H1 (cell line): ENCODE measurements around the gene DEFB128. TPM values are rescaled to one million over a fixed set of nuclear protein-coding genes. Genes with fewer than 3 reads are reported as not detected.

Source experiments
- CTCF ChIA-PET: fragments of 300-600 bp; sonication (Branson Sonifier 250); formaldehyde crosslinking; loops from one replicate; lab custom pipeline; 2021; ENCODE audit not compliant: partially characterized antibody; lab: Charles Lee
- POLR2A ChIA-PET: fragments of 300-600 bp; sonication (Branson Sonifier 250); formaldehyde crosslinking; loops from one replicate; lab custom pipeline; 2021; ENCODE audit warnings: inconsistent platforms; ENCODE audit not compliant: partially characterized antibody; lab: Charles Lee
- DNase-seq, 2 experiments: peaks; one replicate each; pipeline versions ENCODE4 v3.0.0 to v3.0.0-alpha.2; 2010 to 2022; ENCODE audit warnings: low spot score in 2 of 2, low read depth in 1 of 2, mixed read lengths in 1 of 2
- FAIRE-seq: peaks from 2 replicates; lab custom pipeline; 2011; peaks lifted over from hg19 to GRCh38; lab: Jason Lieb, UNC
- H2AFZ ChIP-seq: 2 replicates; pipeline ENCODE4 v1.8.1; 2012; ENCODE audit warnings: low read length, inconsistent platforms
- H2AK5ac ChIP-seq: 2 replicates; pipeline ENCODE4 v1.6.1; 2013; ENCODE audit warnings: low read depth, low read length
- H2BK120ac ChIP-seq: replicated peaks from 2 replicates; pipeline ENCODE3; 2013; ENCODE audit warnings: low read depth, low read length, inconsistent platforms
- H2BK12ac ChIP-seq: 2 replicates; pipeline ENCODE4 v1.6.1; 2013; ENCODE audit warnings: low read depth, low read length
- H2BK15ac ChIP-seq: 2 replicates; pipeline ENCODE4 v1.6.1; 2013; ENCODE audit warnings: low read length
- H2BK20ac ChIP-seq: 2 replicates; pipeline ENCODE4 v1.6.1; 2013; ENCODE audit warnings: low read length
- H2BK5ac ChIP-seq: 2 replicates; pipeline ENCODE4 v1.6.1; 2013; ENCODE audit warnings: low read depth, low read length
- H3K14ac ChIP-seq: 2 replicates; pipeline ENCODE4 v1.6.1; 2013; ENCODE audit warnings: inconsistent platforms; ENCODE audit not compliant: insufficient read length
- H3K18ac ChIP-seq: 2 replicates; pipeline ENCODE4 v1.6.1; 2013; ENCODE audit warnings: low read length; ENCODE audit errors: extremely low read depth
- H3K23ac ChIP-seq: 2 replicates; pipeline ENCODE4 v1.6.1; 2013; ENCODE audit warnings: inconsistent platforms; ENCODE audit not compliant: insufficient read length
- H3K23me2 ChIP-seq: 2 replicates; pipeline ENCODE4 v1.6.1; 2013; ENCODE audit warnings: low read depth, low read length
- H3K27ac ChIP-seq: 2 replicates; pipeline ENCODE4 v1.6.1; 2011; ENCODE audit warnings: low read depth, low read length, inconsistent platforms
- H3K27me3 ChIP-seq, 4 experiments: replicated peaks in 1 of 4; 1 replicate in 1 of 4; 2 replicates in 3 of 4; pipeline versions ENCODE4 v1.6.1 to v1.8.1; 2011 to 2013; ENCODE audit warnings: low read length in 3 of 4, mild to moderate bottlenecking in 3 of 4, inconsistent platforms in 2 of 4, mixed read lengths in 2 of 4, moderate library complexity in 1 of 4; ENCODE audit not compliant: control insufficient read depth in 3 of 4, insufficient read depth in 3 of 4; ENCODE audit errors: extremely low read depth in 1 of 4
- H3K36me3 ChIP-seq, 4 experiments: 2 replicates each; pipeline versions ENCODE4 v1.6.1 to v1.8.1; 2011 to 2013; ENCODE audit warnings: mild to moderate bottlenecking in 4 of 4, low read length in 3 of 4, moderate library complexity in 2 of 4, control low read depth in 1 of 4, inconsistent platforms in 1 of 4; ENCODE audit not compliant: insufficient read depth in 4 of 4, control insufficient read depth in 2 of 4
- H3K4ac ChIP-seq: replicated peaks from 2 replicates; pipeline ENCODE3; 2013; ENCODE audit warnings: low read length, low read depth, mixed read lengths, inconsistent platforms; ENCODE audit not compliant: insufficient read length
- H3K4me1 ChIP-seq, 4 experiments: replicated peaks in 1 of 4; 1 replicate in 1 of 4; 2 replicates in 3 of 4; pipeline versions ENCODE4 v1.6.1 to v1.8.1; 2011 to 2013; ENCODE audit warnings: low read length in 3 of 4, inconsistent platforms in 2 of 4, mixed read lengths in 1 of 4; ENCODE audit not compliant: insufficient read depth in 4 of 4, control insufficient read depth in 3 of 4
- H3K4me2 ChIP-seq, 2 experiments: 2 replicates each; pipeline versions ENCODE4 v1.6.1 to v1.8.1; 2011 to 2013; ENCODE audit warnings: low read depth in 2 of 2, low read length in 2 of 2, control low read depth in 1 of 2, inconsistent platforms in 1 of 2, mild to moderate bottlenecking in 1 of 2; ENCODE audit not compliant: insufficient read depth in 1 of 2
- H3K4me3 ChIP-seq, 4 experiments: fragments of 200-600, 300-600 bp in 1 of 4; sonication (generic), shearing (Covaris generic), sonication (Bioruptor Twin) in 1 of 4; 2 replicates each; pipeline versions ENCODE4 v1.5.1 to v1.8.1; 2011 to 2016; ENCODE audit warnings: low read length in 4 of 4, low read depth in 3 of 4, control low read depth in 2 of 4, inconsistent platforms in 2 of 4, mild to moderate bottlenecking in 2 of 4, mixed read lengths in 1 of 4, moderate library complexity in 1 of 4; ENCODE audit not compliant: insufficient read depth in 2 of 4; ENCODE audit errors: extremely low read depth in 1 of 4
- H3K56ac ChIP-seq: replicated peaks from 2 replicates; pipeline ENCODE3; 2013; ENCODE audit warnings: low read depth, mild to moderate bottlenecking, mixed read lengths, low read length, inconsistent platforms; ENCODE audit not compliant: insufficient read length
- H3K79me1 ChIP-seq: 2 replicates; pipeline ENCODE4 v1.6.1; 2013; ENCODE audit warnings: low read depth, low read length, control low read depth
- H3K79me2 ChIP-seq, 2 experiments: 2 replicates each; pipeline versions ENCODE4 v1.6.1 to v1.8.1; 2012 to 2013; ENCODE audit warnings: low read length in 2 of 2, mild to moderate bottlenecking in 2 of 2, inconsistent platforms in 1 of 2; ENCODE audit not compliant: insufficient read depth in 2 of 2, control insufficient read depth in 1 of 2
- H3K9ac ChIP-seq, 4 experiments: replicated peaks in 1 of 4; 1 replicate in 1 of 4; 2 replicates in 3 of 4; pipeline versions ENCODE4 v1.6.1 to v1.8.1; 2011 to 2013; ENCODE audit warnings: low read depth in 3 of 4, low read length in 3 of 4, control low read depth in 2 of 4, mild to moderate bottlenecking in 2 of 4, moderate library complexity in 2 of 4, inconsistent platforms in 1 of 4; ENCODE audit errors: extremely low read depth in 1 of 4
- H3K9me3 ChIP-seq, 2 experiments: 2 replicates each; pipeline versions ENCODE4 v1.6.1 to v1.8.1; 2012 to 2013; ENCODE audit warnings: mild to moderate bottlenecking in 2 of 2, moderate library complexity in 2 of 2, control low read depth in 1 of 2, inconsistent platforms in 1 of 2, low read depth in 1 of 2, low read length in 1 of 2, mixed read lengths in 1 of 2; ENCODE audit not compliant: insufficient read depth in 2 of 2
- H4K20me1 ChIP-seq, 2 experiments: replicated peaks in 1 of 2; 2 replicates each; pipeline versions ENCODE3 to v1.8.1; 2011 to 2013; ENCODE audit warnings: inconsistent platforms in 2 of 2, low read length in 2 of 2, mild to moderate bottlenecking in 1 of 2; ENCODE audit not compliant: insufficient read depth in 2 of 2, control insufficient read depth in 1 of 2
- H4K5ac ChIP-seq: 2 replicates; pipeline ENCODE4 v1.6.1; 2013; ENCODE audit warnings: low read length, low read depth, mixed read lengths, inconsistent platforms; ENCODE audit not compliant: insufficient read length
- H4K8ac ChIP-seq: 2 replicates; pipeline ENCODE4 v1.8.0; 2013; ENCODE audit warnings: mild to moderate bottlenecking, moderate library complexity, low read length, inconsistent platforms; ENCODE audit not compliant: insufficient read depth; ENCODE audit errors: extremely low read depth
- H4K91ac ChIP-seq: replicated peaks from 2 replicates; pipeline ENCODE3; 2013; ENCODE audit warnings: low read length, mixed read lengths, inconsistent platforms; ENCODE audit not compliant: insufficient read length
- EZH2 ChIP-seq: fragments of 200-600 bp; sonication (generic); IDR thresholded peaks from 2 replicates; pipeline ENCODE4 v1.7.1; 2012; ENCODE audit warnings: low read depth, mild to moderate bottlenecking, moderate library complexity, low read length, inconsistent platforms; ENCODE audit not compliant: severe bottlenecking
- KDM5A ChIP-seq: fragments of 200-600 bp; IDR thresholded peaks from 2 replicates; pipeline ENCODE4 v1.7.1; 2012; ENCODE audit warnings: mild to moderate bottlenecking, low read length, inconsistent platforms, mixed read lengths
- MAFK ChIP-seq: IDR thresholded peaks from 2 replicates; pipeline ENCODE4 v1.6.1; 2012; ENCODE audit warnings: low read depth, mild to moderate bottlenecking, improper control_type of control experiment, low read length
- SAP30 ChIP-seq: fragments of 300-600 bp; sonication (generic); IDR thresholded peaks from 2 replicates; pipeline ENCODE4 v1.7.1; 2012; ENCODE audit warnings: low read length, moderate library complexity, mild to moderate bottlenecking, inconsistent platforms; ENCODE audit not compliant: insufficient read depth, insufficient replicate concordance
- TAF7 ChIP-seq: optimal IDR thresholded peaks from 2 replicates; pipeline ENCODE3; 2011; ENCODE audit warnings: low read depth, mild to moderate bottlenecking, inconsistent platforms, low read length, moderate library complexity, borderline replicate concordance
- WGBS, 2 experiments: shearing (Covaris generic) in 1 of 2; methylation state at CpG; one replicate each; pipeline versions ENCODE4 v1.1.6 to v1.1.7; 2013 to 2015; ENCODE audit warnings: low lambda C conversion rate in 2 of 2, mixed read lengths in 2 of 2, inconsistent platforms in 1 of 2, low coverage in 1 of 2, missing lambda C conversion rate in 1 of 2; ENCODE audit not compliant: insufficient replicate concordance in 2 of 2, insufficient coverage in 1 of 2, insufficient read length in 1 of 2; ENCODE audit errors: extremely low coverage in 1 of 2, missing lambda C conversion rate in 1 of 2; 5-methylcytosine and 5-hydroxymethylcytosine counted together
- long read RNA-seq, 2 experiments: library from RNA in 1 of 2; library from capped mRNA in 1 of 2; stranded (forward); transcript quantifications; one replicate each; pipeline ENCODE4 v2.0.0, GENCODE V29; 2021; ENCODE audit warnings: inconsistent platforms in 1 of 2
- polyA minus RNA-seq, 3 experiments: library from RNA; depleted of rRNA, polyadenylated mRNA; stranded (reverse); fragments of >200 nt; gene quantifications; 1 replicate in 2 of 3; 2 replicates in 1 of 3; pipeline ENCODE4 v1.2.3, GENCODE V29; 2011
- polyA plus RNA-seq, 7 experiments: library from polyadenylated mRNA; depleted of rRNA in 3 of 7; stranded (reverse) in 5 of 7; unstranded in 2 of 7; fragments of >200 nt in 5 of 7; fragments of 200-250 nt in 2 of 7; gene quantifications; 1 replicate in 5 of 7; 2 replicates in 1 of 7; 4 replicates in 1 of 7; pipeline versions ENCODE4 v1.2.1 to v1.2.3, GENCODE V29; 2011 to 2013; ENCODE audit warnings: missing spikeins in 2 of 7, mixed read lengths in 2 of 7
- total RNA-seq: library from RNA; stranded (reverse); fragmentation: NEBNext Ultra II Directional; extraction: Animal tissue kit (Norgen Biotek cat#: 25700); gene quantifications from 2 replicates; pipeline ENCODE4 v1.2.1, GENCODE V29; 2021

The DEFB128 gene
- total RNA-seq (not detected in 2 replicates), polyA plus RNA-seq (2011; rRNA removed) (not detected in 2 replicates), polyA minus RNA-seq (2011; rRNA and poly(A)+ RNA removed) (not detected in 2 replicates)
- not detected for polyA plus RNA-seq (2011; cell fraction: cytosol; rRNA removed)
- polyA plus RNA-seq (2011; cell fraction: nucleus; rRNA removed), result not detected
- polyA plus RNA-seq (2012, experiment 1 of 2), result not detected in 4 replicates
- polyA plus RNA-seq (2012, experiment 2 of 2), result not detected
- not detected for polyA plus RNA-seq (2013, experiment 1 of 2)
- not detected for polyA plus RNA-seq (2013, experiment 2 of 2)
- polyA minus RNA-seq (2011; cell fraction: cytosol; rRNA and poly(A)+ RNA removed), result not detected
- polyA minus RNA-seq (2011; cell fraction: nucleus; rRNA and poly(A)+ RNA removed), result not detected
- long read RNA-seq, experiment 1, result 0 reads
- long read RNA-seq, experiment 2, result 0 reads

DNA sequence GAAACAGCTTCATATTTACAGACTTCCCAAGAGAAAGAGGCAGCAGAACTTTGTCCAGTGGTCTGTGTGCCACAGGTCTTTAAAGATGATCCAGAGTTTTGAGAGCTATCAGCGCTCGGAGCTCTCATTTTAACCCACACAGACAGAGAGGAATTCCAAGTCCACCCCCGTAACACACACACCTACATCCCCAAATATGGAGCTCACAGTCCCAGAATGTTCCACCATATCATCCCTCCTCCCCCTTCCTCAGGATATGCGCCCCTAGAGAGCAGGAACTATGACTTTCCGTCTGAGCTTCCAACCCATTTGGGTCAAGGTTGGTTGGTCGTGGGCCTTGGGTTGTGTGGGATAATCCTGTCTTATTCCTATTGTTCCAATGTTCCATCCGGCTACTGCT, at the start of gene DEFB128:
Gene DEFB128, minus strand, starts transcription at position 101 of the 400 bp plus-strand sequence. Its CDS starts 88 bp downstream, at position 13.
- Histone ChIP-seq H4K20me1 (no peaks in the 10 kb centered on the region), H3K23me2 (no peaks in the 10 kb centered on the region), H2AK5ac (no peak within 1 kb of the TSS), H3K79me1 (no peaks in the 10 kb centered on the region), H2BK120ac (no peak within 1 kb of the TSS), H3K18ac (no peak within 1 kb of the TSS), H3K23ac (no peak within 1 kb of the TSS), H3K79me2 (no peaks in the 10 kb centered on the region), H4K8ac (no peak within 1 kb of the TSS), H2BK20ac (no peak within 1 kb of the TSS), H3K9ac (no peak within 1 kb of the TSS), H3K27me3 (no peaks in the 10 kb centered on the region), H4K91ac (no peak within 1 kb of the TSS), H3K9me3 (peaks cover 44 to 52% of the 10 kb centered on the region in 2 experiments), H3K56ac (no peak within 1 kb of the TSS), H2BK5ac (no peak within 1 kb of the TSS), H3K4me2 (no peak within 1 kb of the TSS), H3K27ac (no peak within 1 kb of the TSS), H3K4me3 (no peak within 1 kb of the TSS), H2BK15ac (no peak within 1 kb of the TSS), H3K36me3 (no peaks in the 10 kb centered on the region), H3K4me1 (no peaks in the 10 kb centered on the region), H3K14ac (no peak within 1 kb of the TSS), H4K5ac (no peak within 1 kb of the TSS), H3K4ac (no peak within 1 kb of the TSS), H2BK12ac (no peak within 1 kb of the TSS), H2AFZ (no peak within 1 kb of the TSS)
- CTCF ChIA-PET, result no interaction called here
- FAIRE-seq (no peak), DNase-seq (no peak)
- WGBS, 2 experiments, result 58% methylated on average over 7 of the region's 7 CpGs; no CpG with 5 or more reads in 1 of the 2 experiments
- TF ChIP-seq MAFK (no peak), TAF7 (no peak), EZH2 (no peak), KDM5A (no peak), SAP30 (no peak)
- POLR2A ChIA-PET, result no interaction called here
